Ishikawa (cell line): ENCODE results near the gene CADM2.

Source experiments
- CEBPB ChIP-seq: IDR thresholded peaks from 2 replicates; pipeline ENCODE4 v1.6.1; 2012
- CREB1 ChIP-seq: IDR thresholded peaks from 2 replicates; pipeline ENCODE4 v1.6.1; 2012; ENCODE audit warnings: low read depth
- EGR1 ChIP-seq: IDR thresholded peaks from 2 replicates; pipeline ENCODE4 v1.6.1; 2012
- EP300 ChIP-seq: IDR thresholded peaks from 2 replicates; pipeline ENCODE4 v1.6.1; 2012; ENCODE audit warnings: borderline replicate concordance
- FOXM1 ChIP-seq: IDR thresholded peaks from 2 replicates; pipeline ENCODE4 v1.6.1; 2012; ENCODE audit warnings: low read depth, borderline replicate concordance
- MAX ChIP-seq: IDR thresholded peaks from 2 replicates; pipeline ENCODE4 v1.6.1; 2012
- NFIC ChIP-seq: IDR thresholded peaks from 2 replicates; pipeline ENCODE4 v1.6.1; 2012
- RAD21 ChIP-seq: IDR thresholded peaks from 2 replicates; pipeline ENCODE4 v1.6.1; 2012; ENCODE audit warnings: low read depth
- REST ChIP-seq: IDR thresholded peaks from 2 replicates; pipeline ENCODE4 v1.6.1; 2012; ENCODE audit warnings: low read depth, mild to moderate bottlenecking
- TAF1 ChIP-seq: IDR thresholded peaks from 2 replicates; pipeline ENCODE4 v1.6.1; 2012; ENCODE audit warnings: low read depth, mild to moderate bottlenecking
- TCF12 ChIP-seq: IDR thresholded peaks from 2 replicates; pipeline ENCODE4 v1.6.1; 2012; ENCODE audit warnings: low read depth
- TEAD4 ChIP-seq: IDR thresholded peaks from 2 replicates; pipeline ENCODE4 v1.6.1; 2012
- USF1 ChIP-seq: IDR thresholded peaks from 2 replicates; pipeline ENCODE4 v1.6.1; 2012
- YY1 ChIP-seq: IDR thresholded peaks from 2 replicates; pipeline ENCODE4 v1.6.1; 2012; ENCODE audit warnings: low read depth
- ZBTB7A ChIP-seq: IDR thresholded peaks from 2 replicates; pipeline ENCODE4 v1.6.1; 2012; ENCODE audit warnings: low read depth

The CADM2 gene

GRCh38 chr3:85433319-85433718 is 474.5 kb downstream of the CADM2 start:
- no peak for TF ChIP-seq TAF1
- TF ChIP-seq YY1, result no peak
- no peak for TF ChIP-seq CEBPB
- TF ChIP-seq USF1, result no peak
- no peak for TF ChIP-seq RAD21
- no peak for TF ChIP-seq CREB1

- TF ChIP-seq NFIC, result no peak
These were observed 496.9 kb downstream of the CADM2 start for GRCh38 chr3:85455561-85456200.

- TF ChIP-seq EP300 (no peak), ZBTB7A (no peak), YY1 (no peak), CEBPB (no peak)
These were observed 515.5 kb downstream of the CADM2 start for GRCh38 chr3:85474241-85474640.

GRCh38 chr3:85475346-85475745 is 516.6 kb downstream of the CADM2 start:
- TF ChIP-seq TCF12 (no peak), ZBTB7A (no peak), CEBPB (no peak), REST (no peak), EGR1 (no peak), RAD21 (no peak), EP300 (no peak), TEAD4 (no peak), TAF1 (no peak), YY1 (no peak), FOXM1 (no peak), CREB1 (no peak), MAX (no peak), USF1 (no peak), NFIC (no peak)

- TF ChIP-seq NFIC, result no peak
- no peak for TF ChIP-seq TAF1
- no peak for TF ChIP-seq CREB1
- TF ChIP-seq REST, result no peak
- TF ChIP-seq CEBPB, result no peak
- TF ChIP-seq TEAD4, result no peak
These were observed 518.2 kb downstream of the CADM2 start for GRCh38 chr3:85476891-85477495.

GRCh38 chr3:85481411-85482212 is 522.8 kb downstream of the CADM2 start:
- TF ChIP-seq YY1, result no peak
- TF ChIP-seq MAX, result no peak
- TF ChIP-seq ZBTB7A, result no peak
- TF ChIP-seq EGR1, result no peak
- TF ChIP-seq TEAD4, result no peak
- TF ChIP-seq CEBPB, result no peak
- no peak for TF ChIP-seq FOXM1
- no peak for TF ChIP-seq TAF1
- TF ChIP-seq TCF12, result no peak
- no peak for TF ChIP-seq RAD21
- no peak for TF ChIP-seq EP300
- no peak for TF ChIP-seq CREB1
- TF ChIP-seq USF1, result no peak
- no peak for TF ChIP-seq NFIC
- no peak for TF ChIP-seq REST
